Measurements from ENCODE around the gene CPNE9. TPM values are rescaled to one million over a fixed set of nuclear protein-coding genes. Genes with fewer than 3 reads are reported as not detected.

The CPNE9 gene
- total and polyA plus RNA-seq, 7 donors, result 0.05 TPM; not detected in 6

GRCh38 chr3:9685216-9686049 is 18.2 kb upstream of the CPNE9 start:
- WGBS, 3 donors, result 93 to 95% (median 93%) methylated on average over 18 of the region's 18 CpGs
- peaks cover 18 to 100% of the 10 kb centered on the region in 2 donors for H3K36me3 ChIP-seq (ENCODE audit: insufficient read depth in 1 of 2, low read depth in 1 of 2)
- ATAC-seq (no peak), DNase-seq (no peak)
- H3K4me1 ChIP-seq, result no peaks in the 10 kb centered on the region
- intact Hi-C loops (cut with DNase I), result no loop called here
- no peak overlapping the region for H3K4me3 ChIP-seq
- no peaks in the 10 kb centered on the region for H3K9me3 ChIP-seq
- H3K27me3 ChIP-seq (ENCODE audit: insufficient read depth in 3 of 3, low read length in 2 of 3), result no peaks in the 10 kb centered on the region
- H3K27ac ChIP-seq, result no peak overlapping the region
- TF ChIP-seq, protein P1, sequence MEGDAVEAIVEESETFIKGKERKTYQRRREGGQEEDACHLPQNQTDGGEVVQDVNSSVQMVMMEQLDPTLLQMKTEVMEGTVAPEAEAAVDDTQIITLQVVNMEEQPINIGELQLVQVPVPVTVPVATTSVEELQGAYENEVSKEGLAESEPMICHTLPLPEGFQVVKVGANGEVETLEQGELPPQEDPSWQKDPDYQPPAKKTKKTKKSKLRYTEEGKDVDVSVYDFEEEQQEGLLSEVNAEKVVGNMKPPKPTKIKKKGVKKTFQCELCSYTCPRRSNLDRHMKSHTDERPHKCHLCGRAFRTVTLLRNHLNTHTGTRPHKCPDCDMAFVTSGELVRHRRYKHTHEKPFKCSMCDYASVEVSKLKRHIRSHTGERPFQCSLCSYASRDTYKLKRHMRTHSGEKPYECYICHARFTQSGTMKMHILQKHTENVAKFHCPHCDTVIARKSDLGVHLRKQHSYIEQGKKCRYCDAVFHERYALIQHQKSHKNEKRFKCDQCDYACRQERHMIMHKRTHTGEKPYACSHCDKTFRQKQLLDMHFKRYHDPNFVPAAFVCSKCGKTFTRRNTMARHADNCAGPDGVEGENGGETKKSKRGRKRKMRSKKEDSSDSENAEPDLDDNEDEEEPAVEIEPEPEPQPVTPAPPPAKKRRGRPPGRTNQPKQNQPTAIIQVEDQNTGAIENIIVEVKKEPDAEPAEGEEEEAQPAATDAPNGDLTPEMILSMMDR (IDR thresholded peaks at IDR 0.05), result no peak

GRCh38 chr3:9686050-9686550 is 17.5 kb upstream of the CPNE9 start:
- Histone ChIP-seq H3K9me3 (no peaks in the 10 kb centered on the region), H3K36me3 (ENCODE audit: insufficient read depth in 1 of 2, low read depth in 1 of 2) (peaks cover 20 to 100% of the 10 kb centered on the region in 2 donors), H3K4me3 (no peak overlapping the region), H3K4me1 (no peaks in the 10 kb centered on the region), H3K27ac (no peak overlapping the region), H3K27me3 (ENCODE audit: insufficient read depth in 3 of 3, low read length in 2 of 3) (no peaks in the 10 kb centered on the region)
- TF ChIP-seq, protein P1 (IDR thresholded peaks at IDR 0.05), result no peak
- ATAC-seq, result no peak
- intact Hi-C loops (cut with DNase I), result no loop called here
- 85 to 92% (median 89%) methylated on average over 9 of the region's 9 CpGs for WGBS, 3 donors
- DNase-seq, result no peak

DNA sequence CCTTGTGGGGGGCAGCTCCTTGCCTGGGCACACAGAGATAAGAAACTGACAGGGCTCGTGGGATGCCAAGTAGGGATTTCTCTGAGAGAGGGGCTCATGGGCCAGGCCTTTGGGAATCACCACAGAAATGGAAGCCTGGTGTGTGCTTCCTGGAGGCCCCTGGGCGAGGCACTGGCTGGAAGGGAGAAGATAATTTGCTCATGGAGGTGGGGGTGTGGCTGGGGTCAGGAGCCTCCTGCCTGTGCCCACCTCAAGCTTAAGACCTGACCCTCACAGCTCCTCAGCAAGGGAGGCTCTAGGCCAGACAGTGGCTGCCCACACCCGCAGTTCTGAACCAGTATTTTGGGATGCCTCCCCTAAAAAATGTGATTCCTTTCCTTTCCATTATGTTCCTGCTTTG is 16.9 kb upstream of the CPNE9 start:
- no peak for ATAC-seq

GRCh38 chr3:9687514-9687913 is 16.1 kb upstream of the CPNE9 start:
- H3K9me3 ChIP-seq, result no peaks in the 10 kb centered on the region
- DNase-seq, result no peak
- H3K4me1 ChIP-seq, result no peaks in the 10 kb centered on the region
- no peak overlapping the region for H3K27ac ChIP-seq
- 86 to 91% (median 88%) methylated on average over 7 of the region's 7 CpGs for WGBS, 3 donors
- TF ChIP-seq, protein P1 (IDR thresholded peaks at IDR 0.05), result no peak
- no peaks in the 10 kb centered on the region for H3K27me3 ChIP-seq (ENCODE audit: insufficient read depth in 3 of 3, low read length in 2 of 3)
- no peak overlapping the region for H3K4me3 ChIP-seq
- ATAC-seq, result no peak
- peaks cover 20 to 100% of the 10 kb centered on the region in 2 donors for H3K36me3 ChIP-seq (ENCODE audit: insufficient read depth in 1 of 2, low read depth in 1 of 2)
- intact Hi-C loops (cut with DNase I), result no loop called here

More for the DNA sequence above, 16.9 kb upstream of the CPNE9 start:
- Histone ChIP-seq H3K36me3 (ENCODE audit: insufficient read depth in 1 of 2, low read depth in 1 of 2) (peaks cover 20 to 100% of the 10 kb centered on the region in 2 donors), H3K4me1 (no peaks in the 10 kb centered on the region), H3K9me3 (no peaks in the 10 kb centered on the region), H3K4me3 (no peak overlapping the region), H3K27me3 (ENCODE audit: insufficient read depth in 3 of 3, low read length in 2 of 3) (no peaks in the 10 kb centered on the region), H3K27ac (no peak overlapping the region)
- no peak for DNase-seq
- TF ChIP-seq, protein P1 (IDR thresholded peaks at IDR 0.05), result no peak
- intact Hi-C loops (cut with DNase I), result no loop called here
- WGBS, 3 donors, result 95 to 98% (median 96%) methylated on average over 3 of the region's 3 CpGs

All from psoas muscle (tissue), 8 donors.